Keratinocyte (primary cell): ENCODE data around the gene ANKRD34A. TPM values are rescaled to one million over a fixed set of nuclear protein-coding genes. Genes with fewer than 3 reads are reported as not detected.

ENCODE experiments used
- DNase-seq: peaks from one replicate; pipeline ENCODE4 v3.0.0-alpha.2; 2011; ENCODE audit warnings: low read depth, missing footprints, low spot score
- FAIRE-seq: peaks from 2 replicates; lab custom pipeline; 2011; peaks lifted over from hg19 to GRCh38; lab: Jason Lieb, UNC
- H2AFZ ChIP-seq: 2 replicates; pipeline ENCODE4 v1.6.0; 2012; ENCODE audit warnings: low read length, control low read depth, inconsistent platforms; ENCODE audit not compliant: control insufficient read depth
- H3K27ac ChIP-seq: 2 replicates; pipeline ENCODE4 v1.5.1; 2011; ENCODE audit warnings: low read length; ENCODE audit not compliant: control insufficient read depth, insufficient read depth
- H3K27me3 ChIP-seq: 3 replicates; pipeline ENCODE4 v1.6.0; 2011; ENCODE audit warnings: low read length; ENCODE audit not compliant: control insufficient read depth, insufficient read depth; ENCODE audit errors: extremely low read depth
- H3K36me3 ChIP-seq, 2 experiments: 2 replicates in 1 of 2; 3 replicates in 1 of 2; pipeline ENCODE4 v1.5.1; 2011; ENCODE audit warnings: low read length in 2 of 2, mild to moderate bottlenecking in 1 of 2; ENCODE audit not compliant: control insufficient read depth in 2 of 2, insufficient read depth in 2 of 2; ENCODE audit errors: extremely low read depth in 1 of 2
- H3K4me1 ChIP-seq: 3 replicates; pipeline ENCODE4 v1.5.1; 2011; ENCODE audit warnings: low read length; ENCODE audit not compliant: control insufficient read depth, insufficient read depth; ENCODE audit errors: extremely low read depth
- H3K4me2 ChIP-seq: 3 replicates; pipeline ENCODE4 v1.6.0; 2011; ENCODE audit warnings: low read depth, low read length; ENCODE audit not compliant: control insufficient read depth, insufficient read depth; ENCODE audit errors: extremely low read depth
- H3K4me3 ChIP-seq, 3 experiments: fragments of 200-600 bp in 1 of 3; sonication (generic) in 1 of 3; 2 replicates in 2 of 3; 3 replicates in 1 of 3; pipeline ENCODE4 v1.5.1; 2011 to 2016; ENCODE audit warnings: low read length in 3 of 3, mild to moderate bottlenecking in 3 of 3, control low read depth in 2 of 3, inconsistent platforms in 1 of 3, low read depth in 1 of 3, mixed read lengths in 1 of 3, mixed run types in 1 of 3, moderate library complexity in 1 of 3; ENCODE audit not compliant: control insufficient read depth in 2 of 3, insufficient read depth in 2 of 3; ENCODE audit errors: extremely low read depth in 1 of 3
- H3K79me2 ChIP-seq: 2 replicates; pipeline ENCODE4 v1.6.0; 2012; ENCODE audit warnings: low read length; ENCODE audit not compliant: control insufficient read depth, insufficient read depth
- H3K9ac ChIP-seq: 3 replicates; pipeline ENCODE4 v1.6.0; 2011; ENCODE audit warnings: low read length; ENCODE audit not compliant: control insufficient read depth, insufficient read depth; ENCODE audit errors: extremely low read depth
- H3K9me1 ChIP-seq: 3 replicates; pipeline ENCODE4 v1.6.0; 2011; ENCODE audit warnings: low read length; ENCODE audit not compliant: control insufficient read depth, insufficient read depth; ENCODE audit errors: extremely low read depth
- H3K9me3 ChIP-seq: 2 replicates; pipeline ENCODE4 v1.5.1; 2012; ENCODE audit warnings: low read depth, low read length; ENCODE audit not compliant: control insufficient read depth
- H4K20me1 ChIP-seq: 3 replicates; pipeline ENCODE4 v1.6.0; 2011; ENCODE audit warnings: low read length; ENCODE audit not compliant: control insufficient read depth, insufficient read depth; ENCODE audit errors: extremely low read depth
- CTCF ChIP-seq, 3 experiments: IDR thresholded peaks in 1 of 3; conservative IDR thresholded peaks in 1 of 3; optimal IDR thresholded peaks in 1 of 3; 2 replicates in 2 of 3; 3 replicates in 1 of 3; pipeline versions ENCODE3 to v1.5.1; 2011; ENCODE audit warnings: low read length in 3 of 3, mild to moderate bottlenecking in 3 of 3, moderate library complexity in 2 of 3, control low read depth in 1 of 3, inconsistent platforms in 1 of 3; ENCODE audit not compliant: insufficient read depth in 2 of 3; ENCODE audit errors: extremely low read depth in 1 of 3
- EZH2 ChIP-seq: IDR thresholded peaks from one replicate; pipeline ENCODE4 v1.6.1; 2012; ENCODE audit warnings: inconsistent platforms, mild to moderate bottlenecking, low read length, moderate library complexity
- dilution Hi-C: fragments of 300-500 bp; cut with MboI; formaldehyde crosslinking; loops from one replicate; pipeline ENCODE4 v1.7.0; 2020; ENCODE audit warnings: low sequenced_read_pairs; ENCODE audit not compliant: extremely low pct_ligation_motif_present
- polyA plus RNA-seq, 5 experiments: library from polyadenylated mRNA; depleted of rRNA in 3 of 5; stranded (reverse) in 3 of 5; stranded (forward) in 1 of 5; unstranded in 1 of 5; fragments of >200 nt; gene quantifications; 1 replicate in 1 of 5; 2 replicates in 3 of 5; 3 replicates in 1 of 5; pipeline versions ENCODE4 v1.2.1 to v1.2.3, GENCODE V29; 2011 to 2012; ENCODE audit warnings: missing spikeins in 2 of 5, low read depth in 1 of 5, low replicate concordance in 1 of 5

ANKRD34A gene
- polyA plus RNA-seq, 1 donor (not counting 4 experiments of a cell fraction or from before 2014, with no cell fraction given): 0.83 TPM

GRCh38 chr1:146012703-146013558 lies 48.6 kb upstream of the ANKRD34A start:
- peak overlapping the region; percentile 8 for H3K4me2 ChIP-seq
- H3K27me3 ChIP-seq: peaks cover 9% of the 10 kb centered on the region
- H3K27ac ChIP-seq: no peak overlapping the region
- dilution Hi-C loops: no loop called here
- H3K9ac ChIP-seq: no peak overlapping the region
- H3K4me1 ChIP-seq: peaks cover 3% of the 10 kb centered on the region
- H3K36me3 ChIP-seq: no peaks in the 10 kb centered on the region
- no peak overlapping the region for H3K4me3 ChIP-seq
- no peaks in the 10 kb centered on the region for H3K9me3 ChIP-seq
- H2AFZ ChIP-seq: no peak overlapping the region
- no peaks in the 10 kb centered on the region for H4K20me1 ChIP-seq
- DNase-seq: no peak
- peak; percentile 80 for FAIRE-seq
- no peaks in the 10 kb centered on the region for H3K79me2 ChIP-seq
- no peaks in the 10 kb centered on the region for H3K9me1 ChIP-seq
- TF ChIP-seq CTCF (optimal IDR thresholded peaks at IDR 0.05 in 1 of 3, IDR thresholded peaks at IDR 0.05 in 1 of 3, conservative IDR thresholded peaks at IDR 0.05 in 1 of 3; ENCODE audit: extremely low read depth in 1 of 3, insufficient read depth in 2 of 3, low read length in 3 of 3) (peak; percentile 46 to 78 (median 60)), EZH2 (no peak)

- DNase-seq (no peak), FAIRE-seq (no peak)
- dilution Hi-C loops: no loop called here
- no peaks in the 10 kb centered on the region for H3K79me2 ChIP-seq
- no peaks in the 10 kb centered on the region for H3K27me3 ChIP-seq
- no peaks in the 10 kb centered on the region for H3K9me3 ChIP-seq
- no peak for TF ChIP-seq CTCF (optimal IDR thresholded peaks at IDR 0.05 in 1 of 3, IDR thresholded peaks at IDR 0.05 in 1 of 3, conservative IDR thresholded peaks at IDR 0.05 in 1 of 3; ENCODE audit: extremely low read depth in 1 of 3, insufficient read depth in 2 of 3, low read length in 3 of 3)
- TF ChIP-seq EZH2: no peak
- H3K9ac ChIP-seq: no peak overlapping the region
- H3K4me1 ChIP-seq: peaks cover 6% of the 10 kb centered on the region
- no peaks in the 10 kb centered on the region for H3K36me3 ChIP-seq
- H3K4me2 ChIP-seq: no peak overlapping the region
- no peaks in the 10 kb centered on the region for H4K20me1 ChIP-seq
- no peaks in the 10 kb centered on the region for H3K9me1 ChIP-seq
- no peak overlapping the region for H2AFZ ChIP-seq
- H3K4me3 ChIP-seq: no peak overlapping the region
- H3K27ac ChIP-seq: no peak overlapping the region
These were observed 45.9 kb upstream of the ANKRD34A start for GRCh38 chr1:146010126-146010738.
